ENCODE measurements around the gene XYLT1. TPM values are rescaled to one million over a fixed set of nuclear protein-coding genes. Genes with fewer than 3 reads are reported as not detected.
A peak's percentile ranks its signal among the peaks of the same experiment; 100 is the strongest.

The XYLT1 gene
- total and polyA plus RNA-seq, 10 of the 15 experiments (the other 5 are each of a cell fraction or from before 2014, with no cell fraction given), result 0.88 to 14.8 (median 5.8) TPM

- ChIA-PET POLR2A (no interaction called here), CTCF (interaction anchor here (0.6 kb wide), 1 partner anchor 23 kb away, joined by 5 read pairs; no protein-coding TSS in a partner anchor), RAD21 (ENCODE audit: unreplicated experiment) (interaction anchor here (1.2 kb wide), 1 partner anchor 58 kb away, joined by 5 read pairs; no protein-coding TSS in a partner anchor), SMC1A (ENCODE audit: uncharacterized antibody, unreplicated experiment) (interaction anchor here (1.1 to 2.4 kb wide), 4 partner anchors 20 to 215 kb away, joined by 3 to 10 read pairs (median 4); no protein-coding TSS in a partner anchor)
- H3K79me2 ChIP-seq (ENCODE audit: control insufficient read depth, insufficient read depth, low read length), result no peaks in the 10 kb centered on the region
- no peak overlapping the region for H3K9ac ChIP-seq (ENCODE audit: control insufficient read depth, insufficient read depth, low read length)
- 0 out of 2 replicates have a peak overlapping the region, but pooled peaks have one; percentile 33 for H3K4me2 ChIP-seq (ENCODE audit: control insufficient read depth, insufficient read depth)
- FAIRE-seq, result no peak
- no TSS peak for BruUV-seq (replicated peaks)
- peak overlapping the region; percentile 51 for H2AFZ ChIP-seq (ENCODE audit: control insufficient read depth, low read depth, low read length)
- 74% methylated on average over 5 of the region's 5 CpGs for WGBS (ENCODE audit: insufficient coverage, insufficient replicate concordance, low lambda C conversion rate, missing lambda C conversion rate)
- intact Hi-C loops (cut with micrococcal nuclease; ENCODE audit: unreplicated experiment), result loop anchor here (2.0 to 10.0 kb wide), 2 partner anchors 58 to 388 kb away; no protein-coding TSS in a partner anchor
- H3K4me3 ChIP-seq, result no peak overlapping the region
- H4K20me1 ChIP-seq (ENCODE audit: control insufficient read depth, insufficient read depth), result no peaks in the 10 kb centered on the region
- in situ Hi-C loops (cut with MboI), result no loop called here
- DNase-seq (ENCODE audit: low read depth, low spot score), result no peak
- no peak for ATAC-seq
- peaks cover 19% of the 10 kb centered on the region for H3K4me1 ChIP-seq (ENCODE audit: control insufficient read depth, insufficient read depth, low read length)
- no peaks in the 10 kb centered on the region for H3K27me3 ChIP-seq (replicated peaks in 1 of 2; ENCODE audit: control insufficient read depth in 2 of 2, insufficient read depth in 2 of 2, low read length in 1 of 2)
- no peak overlapping the region for H3K27ac ChIP-seq (ENCODE audit: control insufficient read depth, insufficient read depth)
- TF ChIP-seq ZBTB40 (IDR thresholded peaks at IDR 0.05; ENCODE audit: borderline replicate concordance) (no peak), MLLT1 (IDR thresholded peaks at IDR 0.05) (no peak), HDAC2 (IDR thresholded peaks at IDR 0.05) (no peak), HDAC6 (IDR thresholded peaks at IDR 0.05; ENCODE audit: unreplicated experiment) (no peak), E2F4 (IDR thresholded peaks at IDR 0.05; ENCODE audit: low read depth, low read length) (no peak), EZH2 (IDR thresholded peaks at IDR 0.05; ENCODE audit: borderline replicate concordance, control insufficient read depth, low read depth, low read length) (no peak), PML (IDR thresholded peaks at IDR 0.05; ENCODE audit: low read length) (no peak), KAT2A (conservative IDR thresholded peaks at IDR 0.05; ENCODE audit: control insufficient read depth, low read depth, low read length) (no peak), RELA (IDR thresholded peaks at IDR 0.05; ENCODE audit: borderline replicate concordance, partially characterized antibody) (no peak), CBFB (IDR thresholded peaks at IDR 0.05; ENCODE audit: low read depth) (no peak)
- no peaks in the 10 kb centered on the region for H3K36me3 ChIP-seq (ENCODE audit: control insufficient read depth in 2 of 2, insufficient read depth in 2 of 2, low read length in 1 of 2)
- no peaks in the 10 kb centered on the region; the same call in 2 of the 3 replicates for H3K9me3 ChIP-seq (replicated peaks; ENCODE audit: control insufficient read depth, insufficient read depth, low read length)
Observed at GRCh38 chr16:17076818-17077498, 393.8 kb downstream of the XYLT1 start.

Data from GM12878 (cell line).